GM12878 (cell line): ENCODE data around the gene KCNG1. TPM values are rescaled to one million over a fixed set of nuclear protein-coding genes. Genes with fewer than 3 reads are reported as not detected.

ENCODE experiments used
- BCL11A ChIP-seq: IDR thresholded peaks from 2 replicates; pipeline ENCODE4 v1.6.1; 2011; ENCODE audit warnings: low read depth, low read length
- CBX3 ChIP-seq: fragments of 200-600 bp; sonication (generic); IDR thresholded peaks from 2 replicates; pipeline ENCODE4 v1.6.1; 2016; ENCODE audit warnings: low read depth, borderline replicate concordance
- CREM ChIP-seq: IDR thresholded peaks from 2 replicates; pipeline ENCODE4 v1.6.1; 2014; ENCODE audit warnings: antibody characterized with exemption, low read depth
- CTCF ChIP-seq, 3 experiments: IDR thresholded peaks in 2 of 3; conservative IDR thresholded peaks in 1 of 3; 2 replicates each; pipeline ENCODE4 v1.5.1; 2011; ENCODE audit warnings: low read depth in 3 of 3, low read length in 3 of 3, mild to moderate bottlenecking in 3 of 3, control low read depth in 2 of 3, moderate library complexity in 2 of 3, inconsistent platforms in 1 of 3, mixed read lengths in 1 of 3; ENCODE audit not compliant: control insufficient read depth in 2 of 3, insufficient read depth in 1 of 3; ENCODE audit errors: extremely low read depth in 1 of 3
- E2F4 ChIP-seq: IDR thresholded peaks from 2 replicates; pipeline ENCODE4 v1.6.1; 2012; ENCODE audit warnings: low read depth, low read length, improper control_type of control experiment
- E2F8 ChIP-seq: fragments of 450-650 bp; IDR thresholded peaks from 2 replicates; pipeline ENCODE4 v1.6.1; 2018; ENCODE audit warnings: mild to moderate bottlenecking, low read depth, moderate library complexity; ENCODE audit not compliant: partially characterized antibody
- FOS ChIP-seq: IDR thresholded peaks from 3 replicates; pipeline ENCODE4 v1.6.1; 2011; ENCODE audit warnings: borderline replicate concordance; ENCODE audit not compliant: insufficient read length; ENCODE audit errors: extremely low read depth
- IKZF2 ChIP-seq, 2 experiments: fragments of 450-650 bp; IDR thresholded peaks; 2 replicates each; pipeline ENCODE4 v1.6.1; 2017; ENCODE audit warnings: mild to moderate bottlenecking in 2 of 2, moderate library complexity in 2 of 2
- IRF5 ChIP-seq: fragments of 450-650 bp; IDR thresholded peaks from 2 replicates; pipeline ENCODE4 v1.6.1; 2017; ENCODE audit warnings: borderline replicate concordance
- KLF5 ChIP-seq: fragments of 450-650 bp; IDR thresholded peaks from 2 replicates; pipeline ENCODE4 v1.6.1; 2014; ENCODE audit warnings: mild to moderate bottlenecking; ENCODE audit not compliant: partially characterized antibody
- PAX8 ChIP-seq: fragments of 450-650 bp; IDR thresholded peaks from 2 replicates; pipeline ENCODE4 v1.6.1; 2017; ENCODE audit warnings: mild to moderate bottlenecking, moderate library complexity
- PRDM15 ChIP-seq: fragments of 450-650 bp; formaldehyde crosslinking; IDR thresholded peaks from 2 replicates; pipeline ENCODE4 v1.4.0; 2020; ENCODE audit warnings: mild to moderate bottlenecking, moderate library complexity
- SIN3A ChIP-seq: IDR thresholded peaks from 2 replicates; pipeline ENCODE4 v1.6.1; 2012; ENCODE audit warnings: low read depth, low read length, improper control_type of control experiment
- SMAD1 ChIP-seq: fragments of 450-650 bp; IDR thresholded peaks from 2 replicates; pipeline ENCODE4 v1.6.1; 2018; ENCODE audit warnings: mild to moderate bottlenecking, low read depth; ENCODE audit not compliant: partially characterized antibody
- TAF1 ChIP-seq: IDR thresholded peaks from 2 replicates; pipeline ENCODE4 v1.6.1; 2011; ENCODE audit warnings: mild to moderate bottlenecking, low read depth, low read length, borderline replicate concordance
- TCF12 ChIP-seq: IDR thresholded peaks from 2 replicates; pipeline ENCODE4 v1.6.1; 2011; ENCODE audit warnings: low read depth, mild to moderate bottlenecking, low read length
- ZNF24 ChIP-seq: fragments of 450-650 bp; IDR thresholded peaks from 2 replicates; pipeline ENCODE4 v1.6.1; 2017; ENCODE audit warnings: antibody characterized with exemption, mild to moderate bottlenecking
- ZNF622 ChIP-seq: fragments of 450-650 bp; IDR thresholded peaks from 2 replicates; pipeline ENCODE4 v1.6.1; 2017; ENCODE audit warnings: mild to moderate bottlenecking, inconsistent platforms
- polyA plus RNA-seq, 11 experiments: library from polyadenylated mRNA; depleted of rRNA in 4 of 11; unstranded in 6 of 11; stranded (reverse) in 5 of 11; fragments of >200 nt; fragmentation: Nextera tagmentation in 4 of 11; fragmentation: Illumina TruSeq in 1 of 11; extraction: Ambion mirVana in 4 of 11; extraction: Trizol in 1 of 11; gene quantifications; 1 replicate in 1 of 11; 2 replicates in 10 of 11; pipeline versions ENCODE4 v1.2.1 to v1.2.3, GENCODE V29; 2011 to 2016; ENCODE audit warnings: inconsistent platforms in 2 of 11, missing spikeins in 2 of 11, low read depth in 1 of 11
- total RNA-seq, 4 experiments: library from RNA; depleted of rRNA in 3 of 4; stranded (reverse); fragments of >200 nt in 3 of 4; fragmentation: Illumina TruSeq in 1 of 4; extraction: Trizol in 1 of 4; gene quantifications; 2 replicates each; pipeline versions ENCODE4 v1.2.1 to v1.2.3, GENCODE V29; 2013 to 2021

Gene KCNG1
- total and polyA plus RNA-seq, 10 of the 15 experiments (the other 5 are each of a cell fraction or from before 2014, with no cell fraction given), result not detected

- TF ChIP-seq CBX3 (no peak), IRF5 (no peak), PAX8 (no peak), IKZF2 (IDR thresholded peaks at IDR 0.05) (no peak), TCF12 (peak; percentile 77; the same call in 1 of the 2 replicates), CTCF (IDR thresholded peaks at IDR 0.05 in 2 of 3, conservative IDR thresholded peaks at IDR 0.05 in 1 of 3; ENCODE audit: control insufficient read depth in 2 of 3, extremely low read depth in 1 of 3, insufficient read depth in 1 of 3, low read depth in 3 of 3, low read length in 3 of 3) (no peak), ZNF622 (no peak), TAF1 (peak; percentile 100), FOS (no peak), ZNF24 (no peak), SIN3A (no peak; the same call in 1 of the 2 replicates), KLF5 (no peak), SMAD1 (peak; percentile 86), E2F4 (0 out of 2 replicates have a peak, but pooled peaks have one; percentile 42), PRDM15 (CRISPR knock-in tag) (peak; percentile 54; the same call in 1 of the 2 replicates), CREM (peak; percentile 85), E2F8 (no peak), BCL11A (no peak; the same call in 1 of the 2 replicates)
These were observed 64.9 kb downstream of the KCNG1 start, which contains the start of gene DPM1 (continued) for GRCh38 chr20:50957798-50958614.
